Osteocyte (in vitro differentiated cells): Measurements from ENCODE around the gene RPA3. TPM values are rescaled to one million over a fixed set of nuclear protein-coding genes. Genes with fewer than 3 reads are reported as not detected.

Experiments
- DNase-seq: peaks from one replicate; pipeline ENCODE4 v3.0.0; 2021; ENCODE audit warnings: mixed read lengths; ENCODE audit not compliant: unreplicated experiment; ENCODE audit errors: extremely low spot score
- H3K27ac Mint-ChIP-seq: one replicate; pipeline ENCODE4 v1.8.0; 2021; ENCODE audit warnings: mild to moderate bottlenecking, mixed read lengths; ENCODE audit not compliant: unreplicated experiment
- H3K27me3 Mint-ChIP-seq: one replicate; pipeline ENCODE4 v1.8.0; 2021; ENCODE audit warnings: mixed read lengths; ENCODE audit not compliant: unreplicated experiment
- H3K36me3 Mint-ChIP-seq: one replicate; pipeline ENCODE4 v1.8.0; 2021; ENCODE audit warnings: mixed read lengths; ENCODE audit not compliant: unreplicated experiment
- H3K4me1 Mint-ChIP-seq: one replicate; pipeline ENCODE4 v1.8.0; 2021; ENCODE audit warnings: mixed read lengths; ENCODE audit not compliant: unreplicated experiment
- H3K4me3 Mint-ChIP-seq: one replicate; pipeline ENCODE4 v1.8.0; 2021; ENCODE audit warnings: mild to moderate bottlenecking, moderate library complexity, mixed read lengths; ENCODE audit not compliant: unreplicated experiment
- H3K9me3 Mint-ChIP-seq: one replicate; pipeline ENCODE4 v1.8.0; 2021; ENCODE audit warnings: mixed read lengths; ENCODE audit not compliant: unreplicated experiment
- CTCF ChIP-seq: fragments of 200-600 bp; sonication (generic); IDR thresholded peaks from 2 replicates; pipeline ENCODE4 v1.5.0; 2021; ENCODE audit warnings: antibody characterized with exemption, mild to moderate bottlenecking, moderate library complexity
- total RNA-seq: library from RNA; stranded (reverse); gene quantifications from 2 replicates; pipeline ENCODE4 v1.2.1, GENCODE V29; 2021

RPA3 gene
- total RNA-seq, 1 donor from 2014 or later, result 14.8 TPM

GRCh38 chr7:7761340-7761973 lies 43.0 kb upstream of the RPA3 start:
- peaks cover 16% of the 10 kb centered on the region for H3K4me1 Mint-ChIP-seq
- no peaks in the 10 kb centered on the region for H3K9me3 Mint-ChIP-seq
- DNase-seq, result no peak
- H3K36me3 Mint-ChIP-seq, result no peaks in the 10 kb centered on the region
- H3K27me3 Mint-ChIP-seq, result no peaks in the 10 kb centered on the region
- H3K27ac Mint-ChIP-seq, result peak overlapping the region; percentile 74
- H3K4me3 Mint-ChIP-seq, result peak overlapping the region; percentile 77
- TF ChIP-seq CTCF, result peak; percentile 64

- no peak overlapping the region for H3K4me3 Mint-ChIP-seq
- no peaks in the 10 kb centered on the region for H3K27me3 Mint-ChIP-seq
- peaks cover 13% of the 10 kb centered on the region for H3K4me1 Mint-ChIP-seq
- no peak for TF ChIP-seq CTCF
- no peak overlapping the region for H3K27ac Mint-ChIP-seq
- H3K9me3 Mint-ChIP-seq, result no peaks in the 10 kb centered on the region
- no peak for DNase-seq
- H3K36me3 Mint-ChIP-seq, result no peaks in the 10 kb centered on the region
Measured at GRCh38 chr7:7757576-7757975, 39.2 kb upstream of the RPA3 start.

- Mint-ChIP-seq H3K9me3 (no peaks in the 10 kb centered on the region), H3K4me3 (no peak overlapping the region), H3K4me1 (peaks cover 6% of the 10 kb centered on the region), H3K36me3 (no peaks in the 10 kb centered on the region), H3K27me3 (no peaks in the 10 kb centered on the region), H3K27ac (no peak overlapping the region)
- no peak for TF ChIP-seq CTCF
- DNase-seq, result no peak
Measured at GRCh38 chr7:7756577-7756976, 38.2 kb upstream of the RPA3 start.

GRCh38 chr7:7751243-7752092 lies 33.1 kb upstream of the RPA3 start:
- Mint-ChIP-seq H3K36me3 (no peaks in the 10 kb centered on the region), H3K9me3 (no peaks in the 10 kb centered on the region), H3K4me1 (peaks cover 7% of the 10 kb centered on the region), H3K4me3 (no peak overlapping the region), H3K27me3 (no peaks in the 10 kb centered on the region), H3K27ac (no peak overlapping the region)
- no peak for DNase-seq
- TF ChIP-seq CTCF, result no peak

GRCh38 chr7:7750571-7751242 lies 32.3 kb upstream of the RPA3 start:
- no peak overlapping the region for H3K27ac Mint-ChIP-seq
- no peaks in the 10 kb centered on the region for H3K36me3 Mint-ChIP-seq
- TF ChIP-seq CTCF, result no peak
- DNase-seq, result no peak
- no peaks in the 10 kb centered on the region for H3K27me3 Mint-ChIP-seq
- H3K4me3 Mint-ChIP-seq, result no peak overlapping the region
- no peaks in the 10 kb centered on the region for H3K9me3 Mint-ChIP-seq
- H3K4me1 Mint-ChIP-seq, result peaks cover 7% of the 10 kb centered on the region
